H1 (cell line): ENCODE data around the gene XPNPEP2. TPM values are rescaled to one million over a fixed set of nuclear protein-coding genes. Genes with fewer than 3 reads are reported as not detected.

Experiments
- CTCF ChIA-PET: fragments of 300-600 bp; sonication (Branson Sonifier 250); formaldehyde crosslinking; loops from one replicate; lab custom pipeline; 2021; ENCODE audit not compliant: partially characterized antibody; lab: Charles Lee
- POLR2A ChIA-PET: fragments of 300-600 bp; sonication (Branson Sonifier 250); formaldehyde crosslinking; loops from one replicate; lab custom pipeline; 2021; ENCODE audit warnings: inconsistent platforms; ENCODE audit not compliant: partially characterized antibody; lab: Charles Lee
- DNase-seq, 2 experiments: peaks; one replicate each; pipeline versions ENCODE4 v3.0.0 to v3.0.0-alpha.2; 2010 to 2022; ENCODE audit warnings: low spot score in 2 of 2, low read depth in 1 of 2, mixed read lengths in 1 of 2
- FAIRE-seq: peaks from 2 replicates; lab custom pipeline; 2011; peaks lifted over from hg19 to GRCh38; lab: Jason Lieb, UNC
- H2AFZ ChIP-seq: 2 replicates; pipeline ENCODE4 v1.8.1; 2012; ENCODE audit warnings: low read length, inconsistent platforms
- H2AK5ac ChIP-seq: 2 replicates; pipeline ENCODE4 v1.6.1; 2013; ENCODE audit warnings: low read depth, low read length
- H2BK120ac ChIP-seq: replicated peaks from 2 replicates; pipeline ENCODE3; 2013; ENCODE audit warnings: low read depth, low read length, inconsistent platforms
- H2BK12ac ChIP-seq: 2 replicates; pipeline ENCODE4 v1.6.1; 2013; ENCODE audit warnings: low read depth, low read length
- H2BK15ac ChIP-seq: 2 replicates; pipeline ENCODE4 v1.6.1; 2013; ENCODE audit warnings: low read length
- H2BK20ac ChIP-seq: 2 replicates; pipeline ENCODE4 v1.6.1; 2013; ENCODE audit warnings: low read length
- H2BK5ac ChIP-seq: 2 replicates; pipeline ENCODE4 v1.6.1; 2013; ENCODE audit warnings: low read depth, low read length
- H3K14ac ChIP-seq: 2 replicates; pipeline ENCODE4 v1.6.1; 2013; ENCODE audit warnings: inconsistent platforms; ENCODE audit not compliant: insufficient read length
- H3K18ac ChIP-seq: 2 replicates; pipeline ENCODE4 v1.6.1; 2013; ENCODE audit warnings: low read length; ENCODE audit errors: extremely low read depth
- H3K23ac ChIP-seq: 2 replicates; pipeline ENCODE4 v1.6.1; 2013; ENCODE audit warnings: inconsistent platforms; ENCODE audit not compliant: insufficient read length
- H3K23me2 ChIP-seq: 2 replicates; pipeline ENCODE4 v1.6.1; 2013; ENCODE audit warnings: low read depth, low read length
- H3K27ac ChIP-seq: 2 replicates; pipeline ENCODE4 v1.6.1; 2011; ENCODE audit warnings: low read depth, low read length, inconsistent platforms
- H3K27me3 ChIP-seq, 4 experiments: replicated peaks in 1 of 4; 1 replicate in 1 of 4; 2 replicates in 3 of 4; pipeline versions ENCODE4 v1.6.1 to v1.8.1; 2011 to 2013; ENCODE audit warnings: low read length in 3 of 4, mild to moderate bottlenecking in 3 of 4, inconsistent platforms in 2 of 4, mixed read lengths in 2 of 4, moderate library complexity in 1 of 4; ENCODE audit not compliant: control insufficient read depth in 3 of 4, insufficient read depth in 3 of 4; ENCODE audit errors: extremely low read depth in 1 of 4
- H3K36me3 ChIP-seq, 4 experiments: 2 replicates each; pipeline versions ENCODE4 v1.6.1 to v1.8.1; 2011 to 2013; ENCODE audit warnings: mild to moderate bottlenecking in 4 of 4, low read length in 3 of 4, moderate library complexity in 2 of 4, control low read depth in 1 of 4, inconsistent platforms in 1 of 4; ENCODE audit not compliant: insufficient read depth in 4 of 4, control insufficient read depth in 2 of 4
- H3K4ac ChIP-seq: replicated peaks from 2 replicates; pipeline ENCODE3; 2013; ENCODE audit warnings: low read length, low read depth, mixed read lengths, inconsistent platforms; ENCODE audit not compliant: insufficient read length
- H3K4me1 ChIP-seq, 4 experiments: replicated peaks in 1 of 4; 1 replicate in 1 of 4; 2 replicates in 3 of 4; pipeline versions ENCODE4 v1.6.1 to v1.8.1; 2011 to 2013; ENCODE audit warnings: low read length in 3 of 4, inconsistent platforms in 2 of 4, mixed read lengths in 1 of 4; ENCODE audit not compliant: insufficient read depth in 4 of 4, control insufficient read depth in 3 of 4
- H3K4me2 ChIP-seq, 2 experiments: 2 replicates each; pipeline versions ENCODE4 v1.6.1 to v1.8.1; 2011 to 2013; ENCODE audit warnings: low read depth in 2 of 2, low read length in 2 of 2, control low read depth in 1 of 2, inconsistent platforms in 1 of 2, mild to moderate bottlenecking in 1 of 2; ENCODE audit not compliant: insufficient read depth in 1 of 2
- H3K4me3 ChIP-seq, 4 experiments: fragments of 200-600, 300-600 bp in 1 of 4; sonication (generic), shearing (Covaris generic), sonication (Bioruptor Twin) in 1 of 4; 2 replicates each; pipeline versions ENCODE4 v1.5.1 to v1.8.1; 2011 to 2016; ENCODE audit warnings: low read length in 4 of 4, low read depth in 3 of 4, control low read depth in 2 of 4, inconsistent platforms in 2 of 4, mild to moderate bottlenecking in 2 of 4, mixed read lengths in 1 of 4, moderate library complexity in 1 of 4; ENCODE audit not compliant: insufficient read depth in 2 of 4; ENCODE audit errors: extremely low read depth in 1 of 4
- H3K56ac ChIP-seq: replicated peaks from 2 replicates; pipeline ENCODE3; 2013; ENCODE audit warnings: low read depth, mild to moderate bottlenecking, mixed read lengths, low read length, inconsistent platforms; ENCODE audit not compliant: insufficient read length
- H3K79me1 ChIP-seq: 2 replicates; pipeline ENCODE4 v1.6.1; 2013; ENCODE audit warnings: low read depth, low read length, control low read depth
- H3K79me2 ChIP-seq, 2 experiments: 2 replicates each; pipeline versions ENCODE4 v1.6.1 to v1.8.1; 2012 to 2013; ENCODE audit warnings: low read length in 2 of 2, mild to moderate bottlenecking in 2 of 2, inconsistent platforms in 1 of 2; ENCODE audit not compliant: insufficient read depth in 2 of 2, control insufficient read depth in 1 of 2
- H3K9ac ChIP-seq, 4 experiments: replicated peaks in 1 of 4; 1 replicate in 1 of 4; 2 replicates in 3 of 4; pipeline versions ENCODE4 v1.6.1 to v1.8.1; 2011 to 2013; ENCODE audit warnings: low read depth in 3 of 4, low read length in 3 of 4, control low read depth in 2 of 4, mild to moderate bottlenecking in 2 of 4, moderate library complexity in 2 of 4, inconsistent platforms in 1 of 4; ENCODE audit errors: extremely low read depth in 1 of 4
- H3K9me3 ChIP-seq, 2 experiments: 2 replicates each; pipeline versions ENCODE4 v1.6.1 to v1.8.1; 2012 to 2013; ENCODE audit warnings: mild to moderate bottlenecking in 2 of 2, moderate library complexity in 2 of 2, control low read depth in 1 of 2, inconsistent platforms in 1 of 2, low read depth in 1 of 2, low read length in 1 of 2, mixed read lengths in 1 of 2; ENCODE audit not compliant: insufficient read depth in 2 of 2
- H4K20me1 ChIP-seq, 2 experiments: replicated peaks in 1 of 2; 2 replicates each; pipeline versions ENCODE3 to v1.8.1; 2011 to 2013; ENCODE audit warnings: inconsistent platforms in 2 of 2, low read length in 2 of 2, mild to moderate bottlenecking in 1 of 2; ENCODE audit not compliant: insufficient read depth in 2 of 2, control insufficient read depth in 1 of 2
- H4K5ac ChIP-seq: 2 replicates; pipeline ENCODE4 v1.6.1; 2013; ENCODE audit warnings: low read length, low read depth, mixed read lengths, inconsistent platforms; ENCODE audit not compliant: insufficient read length
- H4K8ac ChIP-seq: 2 replicates; pipeline ENCODE4 v1.8.0; 2013; ENCODE audit warnings: mild to moderate bottlenecking, moderate library complexity, low read length, inconsistent platforms; ENCODE audit not compliant: insufficient read depth; ENCODE audit errors: extremely low read depth
- H4K91ac ChIP-seq: replicated peaks from 2 replicates; pipeline ENCODE3; 2013; ENCODE audit warnings: low read length, mixed read lengths, inconsistent platforms; ENCODE audit not compliant: insufficient read length
- ASH2L ChIP-seq: fragments of 200-600, 300-600 bp; sonication (generic); IDR thresholded peaks from one replicate; pipeline ENCODE4 v1.7.1; 2017; ENCODE audit warnings: low read length
- BCL11A ChIP-seq, 2 experiments: IDR thresholded peaks; one replicate each; pipeline ENCODE4 v1.6.1; 2011; ENCODE audit warnings: low read depth in 2 of 2, low read length in 2 of 2, mild to moderate bottlenecking in 2 of 2
- CBX5 ChIP-seq: fragments of 300-800, 300-1000 bp; sonication (generic); IDR thresholded peaks from 2 replicates; pipeline ENCODE4 v1.7.1; 2016; ENCODE audit warnings: antibody characterized with exemption, low read length, low read depth
- CEBPB ChIP-seq: IDR thresholded peaks from 2 replicates; pipeline ENCODE4 v1.6.1; 2012; ENCODE audit warnings: low read depth, low read length
- CHD2 ChIP-seq: IDR thresholded peaks from 2 replicates; pipeline ENCODE4 v1.6.1; 2012; ENCODE audit warnings: low read length, improper control_type of control experiment
- CREB1 ChIP-seq: IDR thresholded peaks from 2 replicates; pipeline ENCODE4 v1.6.1; 2012; ENCODE audit warnings: inconsistent platforms
- PHF8 ChIP-seq: fragments of 200-600 bp; sonication (generic); conservative IDR thresholded peaks from 2 replicates; pipeline ENCODE4 v1.7.1; 2012; ENCODE audit warnings: low read depth, mild to moderate bottlenecking, inconsistent platforms, low read length, moderate library complexity
- POLR2A ChIP-seq, 2 experiments: IDR thresholded peaks; 1 replicate in 1 of 2; 2 replicates in 1 of 2; pipeline ENCODE4 v1.6.1; 2011; ENCODE audit warnings: low read depth in 2 of 2, low read length in 2 of 2, mild to moderate bottlenecking in 2 of 2; ENCODE audit errors: control extremely low read depth in 1 of 2
- POLR2AphosphoS5 ChIP-seq: IDR thresholded peaks from 2 replicates; pipeline ENCODE4 v1.6.1; 2011; ENCODE audit warnings: low read depth, low read length
- RFX5 ChIP-seq: IDR thresholded peaks from 2 replicates; pipeline ENCODE4 v1.6.1; 2011; ENCODE audit warnings: low read depth, low read length, improper control_type of control experiment, borderline replicate concordance
- RNF2 ChIP-seq: fragments of 200-900, 300-1000 bp; sonication (generic); IDR thresholded peaks from 2 replicates; pipeline ENCODE4 v1.7.1; 2016; ENCODE audit warnings: borderline replicate concordance, low read depth, mild to moderate bottlenecking, antibody characterized with exemption, low read length; ENCODE audit not compliant: poor library complexity, severe bottlenecking; ENCODE audit errors: missing control alignments
- SRF ChIP-seq: IDR thresholded peaks from 2 replicates; pipeline ENCODE4 v1.6.1; 2011; ENCODE audit warnings: mild to moderate bottlenecking, low read depth, low read length, moderate library complexity
- TAF7 ChIP-seq: optimal IDR thresholded peaks from 2 replicates; pipeline ENCODE3; 2011; ENCODE audit warnings: low read depth, mild to moderate bottlenecking, inconsistent platforms, low read length, moderate library complexity, borderline replicate concordance
- TCF12 ChIP-seq: IDR thresholded peaks from 2 replicates; pipeline ENCODE4 v1.6.1; 2011; ENCODE audit warnings: low read depth, mild to moderate bottlenecking, low read length
- WGBS, 2 experiments: shearing (Covaris generic) in 1 of 2; methylation state at CpG; one replicate each; pipeline versions ENCODE4 v1.1.6 to v1.1.7; 2013 to 2015; ENCODE audit warnings: low lambda C conversion rate in 2 of 2, mixed read lengths in 2 of 2, inconsistent platforms in 1 of 2, low coverage in 1 of 2, missing lambda C conversion rate in 1 of 2; ENCODE audit not compliant: insufficient replicate concordance in 2 of 2, insufficient coverage in 1 of 2, insufficient read length in 1 of 2; ENCODE audit errors: extremely low coverage in 1 of 2, missing lambda C conversion rate in 1 of 2; 5-methylcytosine and 5-hydroxymethylcytosine counted together
- polyA plus RNA-seq, 7 experiments: library from polyadenylated mRNA; depleted of rRNA in 3 of 7; stranded (reverse) in 5 of 7; unstranded in 2 of 7; fragments of >200 nt in 5 of 7; fragments of 200-250 nt in 2 of 7; gene quantifications; 1 replicate in 5 of 7; 2 replicates in 1 of 7; 4 replicates in 1 of 7; pipeline versions ENCODE4 v1.2.1 to v1.2.3, GENCODE V29; 2011 to 2013; ENCODE audit warnings: missing spikeins in 2 of 7, mixed read lengths in 2 of 7
- total RNA-seq: library from RNA; stranded (reverse); fragmentation: NEBNext Ultra II Directional; extraction: Animal tissue kit (Norgen Biotek cat#: 25700); gene quantifications from 2 replicates; pipeline ENCODE4 v1.2.1, GENCODE V29; 2021
- TF ChIP-seq, protein P1 (sequence below): IDR thresholded peaks from 2 replicates; pipeline ENCODE4 v1.6.1; 2011; ENCODE audit warnings: low read depth, mild to moderate bottlenecking, low read length; ENCODE audit not compliant: insufficient read depth

Gene XPNPEP2
- total and polyA plus RNA-seq, 2 of the 8 experiments (the other 6 are each of a cell fraction or from before 2014, with no cell fraction given): 0.27 TPM; not detected in 1

DNA sequence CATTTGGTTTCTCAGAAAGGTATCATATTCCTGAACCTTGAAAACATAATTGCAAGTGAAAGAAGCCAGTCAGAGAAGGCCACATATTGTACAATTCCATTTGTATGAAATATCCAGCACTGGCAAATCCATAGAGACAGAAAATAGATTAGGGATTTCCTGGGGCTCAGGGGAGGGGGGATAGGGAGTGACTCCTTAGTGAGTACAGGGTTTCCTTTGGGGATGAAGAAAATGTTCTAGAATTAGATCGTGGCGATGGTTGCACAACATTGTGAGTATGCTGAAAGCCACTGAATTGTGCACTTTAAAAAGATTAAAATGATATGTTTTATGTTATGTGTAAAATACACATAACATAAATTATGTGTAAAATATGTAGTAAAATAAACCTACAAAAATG, 10.3 kb downstream of the XPNPEP2 start:
- Histone ChIP-seq H2BK20ac (no peak overlapping the region), H2BK120ac (no peak overlapping the region), H3K23ac (no peak overlapping the region), H3K4me2 (no peak overlapping the region), H2BK15ac (no peak overlapping the region), H3K4me3 (no peak overlapping the region), H2BK5ac (no peak overlapping the region), H4K20me1 (no peaks in the 10 kb centered on the region), H3K79me2 (no peaks in the 10 kb centered on the region), H3K4ac (no peak overlapping the region), H3K27me3 (no peaks in the 10 kb centered on the region), H3K27ac (no peak overlapping the region), H3K18ac (no peak overlapping the region), H2AK5ac (no peak overlapping the region), H3K23me2 (no peaks in the 10 kb centered on the region), H4K5ac (no peak overlapping the region), H2AFZ (no peak overlapping the region), H4K91ac (no peak overlapping the region), H3K9ac (no peak overlapping the region), H3K4me1 (0 out of 7 replicates have a peak, but pooled peaks cover 0 to 2% (median 0%) of the 10 kb centered on the region in 4 experiments), H4K8ac (no peak overlapping the region), H3K14ac (no peak overlapping the region), H3K9me3 (no peaks in the 10 kb centered on the region), H3K79me1 (no peaks in the 10 kb centered on the region), H3K56ac (no peak overlapping the region), H3K36me3 (no peaks in the 10 kb centered on the region), H2BK12ac (no peak overlapping the region)
- POLR2A ChIA-PET: no interaction called here
- WGBS, 2 experiments: 91% methylated on average over 2 of the region's 2 CpGs; no CpG with 5 or more reads in 1 of the 2 experiments
- CTCF ChIA-PET: no interaction called here
- DNase-seq: no peak
- FAIRE-seq: peak; percentile 62
- TF ChIP-seq CEBPB (no peak), CBX5 (no peak), RNF2 (no peak), SRF (no peak), TAF7 (no peak), CREB1 (no peak), ASH2L (no peak), CHD2 (no peak), POLR2A (IDR thresholded peaks at IDR 0.05; ENCODE audit: control extremely low read depth in 1 of 2, low read depth in 2 of 2, low read length in 2 of 2) (no peak), RFX5 (no peak), POLR2AphosphoS5 (no peak), BCL11A (IDR thresholded peaks at IDR 0.05; ENCODE audit: low read depth in 2 of 2, low read length in 2 of 2) (no peak), PHF8 (no peak), TCF12 (no peak)
- TF ChIP-seq, protein P1, sequence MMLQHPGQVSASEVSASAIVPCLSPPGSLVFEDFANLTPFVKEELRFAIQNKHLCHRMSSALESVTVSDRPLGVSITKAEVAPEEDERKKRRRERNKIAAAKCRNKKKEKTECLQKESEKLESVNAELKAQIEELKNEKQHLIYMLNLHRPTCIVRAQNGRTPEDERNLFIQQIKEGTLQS: no peak
